H9 (cell line): ENCODE results near the gene SH3TC1. TPM values are rescaled to one million over a fixed set of nuclear protein-coding genes. Genes with fewer than 3 reads are reported as not detected.

Experiments used
- DNase-seq: peaks from one replicate; pipeline ENCODE4 v3.0.0-alpha.2; 2017
- H2AFZ ChIP-seq: one replicate; pipeline ENCODE4 v1.6.1; 2013; ENCODE audit warnings: mild to moderate bottlenecking, low read length, control low read depth, moderate library complexity
- H2AK5ac ChIP-seq: 2 replicates; pipeline ENCODE4 v1.6.1; 2013; ENCODE audit warnings: low read length, control low read depth, mixed read lengths; ENCODE audit not compliant: insufficient read length
- H2BK120ac ChIP-seq: one replicate; pipeline ENCODE4 v1.6.1; 2013; ENCODE audit warnings: low read depth, mild to moderate bottlenecking, low read length, control low read depth, inconsistent platforms; ENCODE audit not compliant: poor library complexity, severe bottlenecking
- H2BK12ac ChIP-seq: 2 replicates; pipeline ENCODE4 v1.6.1; 2013; ENCODE audit warnings: low read length, control low read depth, mixed read lengths, low read depth; ENCODE audit not compliant: insufficient read length
- H2BK15ac ChIP-seq: 2 replicates; pipeline ENCODE4 v1.6.1; 2013; ENCODE audit warnings: low read depth, low read length, control low read depth
- H2BK20ac ChIP-seq: one replicate; pipeline ENCODE4 v1.6.1; 2013; ENCODE audit warnings: low read depth, mild to moderate bottlenecking, low read length, control low read depth, inconsistent platforms; ENCODE audit not compliant: poor library complexity, severe bottlenecking
- H2BK5ac ChIP-seq: 2 replicates; pipeline ENCODE4 v1.6.1; 2013; ENCODE audit warnings: low read length, control low read depth, mixed read lengths; ENCODE audit not compliant: insufficient read length
- H3K14ac ChIP-seq: 2 replicates; pipeline ENCODE4 v1.6.1; 2013; ENCODE audit warnings: low read length, control low read depth; ENCODE audit not compliant: insufficient read depth
- H3K18ac ChIP-seq: 2 replicates; pipeline ENCODE4 v1.6.1; 2013; ENCODE audit warnings: low read depth, mild to moderate bottlenecking, mixed read lengths, low read length, control low read depth; ENCODE audit not compliant: insufficient read length
- H3K23ac ChIP-seq: 2 replicates; pipeline ENCODE4 v1.6.1; 2013; ENCODE audit warnings: low read length, control low read depth, mixed read lengths, low read depth; ENCODE audit not compliant: insufficient read length
- H3K23me2 ChIP-seq: 2 replicates; pipeline ENCODE4 v1.6.1; 2013; ENCODE audit warnings: low read depth, mild to moderate bottlenecking, mixed read lengths, low read length, control low read depth; ENCODE audit not compliant: insufficient read length, poor library complexity, severe bottlenecking
- H3K27ac ChIP-seq: 2 replicates; pipeline ENCODE4 v1.5.1; 2013; ENCODE audit warnings: low read length, control low read depth, mixed read lengths, low read depth; ENCODE audit not compliant: insufficient read length
- H3K27me3 ChIP-seq: 2 replicates; pipeline ENCODE4 v1.6.1; 2013; ENCODE audit warnings: low read length, control low read depth, inconsistent platforms; ENCODE audit not compliant: insufficient read depth
- H3K4ac ChIP-seq: 2 replicates; pipeline ENCODE4 v1.6.1; 2013; ENCODE audit warnings: low read depth, mild to moderate bottlenecking, control low read depth, inconsistent platforms, low read length, moderate library complexity
- H3K4me1 ChIP-seq: 2 replicates; pipeline ENCODE4 v1.6.1; 2013; ENCODE audit warnings: low read length, control low read depth, inconsistent platforms; ENCODE audit not compliant: insufficient read depth
- H3K4me2 ChIP-seq: 2 replicates; pipeline ENCODE4 v1.6.1; 2013; ENCODE audit warnings: low read length, control low read depth, mixed read lengths; ENCODE audit not compliant: insufficient read length, insufficient read depth
- H3K56ac ChIP-seq: 2 replicates; pipeline ENCODE4 v1.6.1; 2013; ENCODE audit warnings: low read depth, mild to moderate bottlenecking, mixed read lengths, low read length, control low read depth; ENCODE audit not compliant: insufficient read length
- H3K79me1 ChIP-seq: 2 replicates; pipeline ENCODE4 v1.6.1; 2013; ENCODE audit warnings: low read depth, mild to moderate bottlenecking, moderate library complexity, low read length, control low read depth, inconsistent platforms; ENCODE audit not compliant: insufficient read depth, poor library complexity, severe bottlenecking
- H3K79me2 ChIP-seq: 2 replicates; pipeline ENCODE4 v1.6.1; 2013; ENCODE audit warnings: low read length, control low read depth, inconsistent platforms; ENCODE audit not compliant: insufficient read depth
- H3K9ac ChIP-seq: 2 replicates; pipeline ENCODE4 v1.6.1; 2013; ENCODE audit warnings: low read length, control low read depth, mixed read lengths; ENCODE audit not compliant: insufficient read length; ENCODE audit errors: extremely low read depth
- H3K9me3 ChIP-seq: one replicate; pipeline ENCODE4 v1.6.1; 2013; ENCODE audit warnings: low read depth, low read length, inconsistent platforms; ENCODE audit not compliant: control insufficient read depth
- H3T11ph ChIP-seq: one replicate; pipeline ENCODE4 v1.6.1; 2013; ENCODE audit warnings: mild to moderate bottlenecking, low read length, control low read depth, inconsistent platforms
- H4K20me1 ChIP-seq: one replicate; pipeline ENCODE4 v1.6.1; 2013; ENCODE audit not compliant: control insufficient read depth, insufficient read length, insufficient read depth
- H4K5ac ChIP-seq: 2 replicates; pipeline ENCODE4 v1.6.1; 2013; ENCODE audit warnings: low read depth, mild to moderate bottlenecking, mixed read lengths, low read length, control low read depth; ENCODE audit not compliant: insufficient read length
- H4K8ac ChIP-seq: replicated peaks from 2 replicates; pipeline ENCODE4 v1.6.1; 2013; ENCODE audit warnings: low read length, control low read depth, mixed read lengths, low read depth; ENCODE audit not compliant: insufficient read length
- H4K91ac ChIP-seq: 2 replicates; pipeline ENCODE4 v1.6.1; 2013; ENCODE audit warnings: low read depth, mild to moderate bottlenecking, moderate library complexity, mixed read lengths, low read length, control low read depth; ENCODE audit not compliant: insufficient read length
- H3K27ac Mint-ChIP-seq, 3 experiments: 2 replicates in 2 of 3; 3 replicates in 1 of 3; pipeline ENCODE4 v1.8.0; 2020 to 2021; ENCODE audit warnings: mixed read lengths in 3 of 3, mild to moderate bottlenecking in 1 of 3, moderate library complexity in 1 of 3
- H3K27me3 Mint-ChIP-seq: 2 replicates; pipeline ENCODE4 v1.8.0; 2021; ENCODE audit warnings: low read depth, mild to moderate bottlenecking, moderate library complexity, mixed read lengths
- H3K36me3 Mint-ChIP-seq, 3 experiments: 2 replicates in 2 of 3; 3 replicates in 1 of 3; pipeline ENCODE4 v1.8.0; 2020 to 2021; ENCODE audit warnings: low read depth in 3 of 3, mixed read lengths in 3 of 3; ENCODE audit not compliant: insufficient read depth in 1 of 3
- H3K4me1 Mint-ChIP-seq, 2 experiments: 2 replicates each; pipeline ENCODE4 v1.8.0; 2020; ENCODE audit warnings: mixed read lengths in 2 of 2
- H3K4me3 Mint-ChIP-seq, 2 experiments: 2 replicates in 1 of 2; 3 replicates in 1 of 2; pipeline ENCODE4 v1.8.0; 2020 to 2021; ENCODE audit warnings: mild to moderate bottlenecking in 2 of 2, mixed read lengths in 2 of 2, moderate library complexity in 1 of 2
- H3K9me3 Mint-ChIP-seq, 2 experiments: 2 replicates in 1 of 2; 3 replicates in 1 of 2; pipeline ENCODE4 v1.8.0; 2020; ENCODE audit warnings: mild to moderate bottlenecking in 2 of 2, mixed read lengths in 2 of 2, moderate library complexity in 1 of 2
- CTCF ChIP-seq: fragments of 200-600 bp; sonication (generic); conservative IDR thresholded peaks from 3 replicates; pipeline ENCODE4 v1.8.0; 2021; ENCODE audit warnings: antibody characterized with exemption, mild to moderate bottlenecking
- WGBS: extraction: QIAGEN DNeasy Blood & Tissue Kit; methylation state at CpG from one replicate; pipeline ENCODE4 v1.1.7; 2013; ENCODE audit warnings: missing lambda C conversion rate, low lambda C conversion rate, mixed read lengths; ENCODE audit not compliant: insufficient read length; ENCODE audit errors: extremely low coverage; 5-methylcytosine and 5-hydroxymethylcytosine counted together
- total RNA-seq: library from RNA; stranded (reverse); gene quantifications from 2 replicates; pipeline ENCODE4 v1.2.1, GENCODE V29; 2021

Gene SH3TC1
- total RNA-seq, 1 experiment from 2014 or later, result 0.74 TPM

GRCh38 chr4:8274066-8274652, 75.1 kb downstream of the SH3TC1 start:
- Mint-ChIP-seq H3K4me1 (peaks cover 0 to 4% of the 10 kb centered on the region in 2 experiments; a peak in 2 of 4 replicates), H3K27me3 (peaks cover 28% of the 10 kb centered on the region), H3K4me3 (no peak overlapping the region), H3K27ac (no peak overlapping the region), H3K36me3 (no peaks in the 10 kb centered on the region; a peak in 1 of 7 replicates), H3K9me3 (no peaks in the 10 kb centered on the region)
- Histone ChIP-seq H3K23me2 (peaks cover 4% of the 10 kb centered on the region), H4K8ac (no peak overlapping the region), H4K20me1 (no peaks in the 10 kb centered on the region), H3K79me2 (no peaks in the 10 kb centered on the region), H3K79me1 (no peaks in the 10 kb centered on the region), H3T11ph (no peak overlapping the region), H3K18ac (no peak overlapping the region), H2BK120ac (no peak overlapping the region), H3K9ac (no peak overlapping the region), H3K23ac (no peak overlapping the region), H3K4me2 (no peak overlapping the region), H3K27ac (no peak overlapping the region), H4K5ac (no peak overlapping the region), H3K56ac (no peak overlapping the region), H2AFZ (no peak overlapping the region), H3K4me1 (no peaks in the 10 kb centered on the region), H2BK20ac (no peak overlapping the region), H2AK5ac (no peak overlapping the region), H4K91ac (no peak overlapping the region), H3K14ac (peak overlapping the region; percentile 2; the same call in 1 of the 2 replicates), H2BK12ac (no peak overlapping the region), H3K27me3 (peaks cover 9% of the 10 kb centered on the region; the same call in 1 of the 2 replicates), H3K4ac (no peak overlapping the region), H2BK5ac (no peak overlapping the region), H3K9me3 (no peaks in the 10 kb centered on the region), H2BK15ac (no peak overlapping the region)
- DNase-seq, result no peak
- no CpG with 5 or more reads among the region's 21 CpGs for WGBS
- no peak for TF ChIP-seq CTCF
